RPMI8226 (cell line): ENCODE results near the gene NBPF11.
"Not testable (repeated sequence)": the region's sequence is repeated elsewhere in the genome, so short reads cannot be mapped to it uniquely, and the experiment has no call there.

Experiments
- DNase-seq: peaks from one replicate; pipeline ENCODE4 v3.0.0-alpha.2; 2015

Gene NBPF11

DNA sequence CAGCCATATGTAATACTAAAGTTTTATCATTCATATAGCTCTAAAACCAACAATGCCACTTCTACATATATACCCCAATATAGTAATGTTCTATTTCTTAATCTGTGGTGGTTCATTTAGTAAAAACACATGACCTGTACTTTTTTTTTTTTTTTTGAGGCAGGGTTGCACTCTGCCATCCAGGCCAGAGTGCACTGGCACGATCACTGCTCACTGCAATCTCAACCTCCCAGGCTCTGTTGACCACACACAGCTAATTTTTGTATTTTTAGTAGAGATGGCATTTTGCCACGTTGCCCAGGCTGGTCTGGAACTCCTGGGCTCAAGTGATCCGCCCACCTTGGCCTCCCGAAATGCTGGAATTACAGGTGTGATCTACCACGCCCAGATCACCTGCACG is 2.1 kb downstream of the NBPF11 start:
- DNase-seq, result not testable (repeated sequence)

DNA sequence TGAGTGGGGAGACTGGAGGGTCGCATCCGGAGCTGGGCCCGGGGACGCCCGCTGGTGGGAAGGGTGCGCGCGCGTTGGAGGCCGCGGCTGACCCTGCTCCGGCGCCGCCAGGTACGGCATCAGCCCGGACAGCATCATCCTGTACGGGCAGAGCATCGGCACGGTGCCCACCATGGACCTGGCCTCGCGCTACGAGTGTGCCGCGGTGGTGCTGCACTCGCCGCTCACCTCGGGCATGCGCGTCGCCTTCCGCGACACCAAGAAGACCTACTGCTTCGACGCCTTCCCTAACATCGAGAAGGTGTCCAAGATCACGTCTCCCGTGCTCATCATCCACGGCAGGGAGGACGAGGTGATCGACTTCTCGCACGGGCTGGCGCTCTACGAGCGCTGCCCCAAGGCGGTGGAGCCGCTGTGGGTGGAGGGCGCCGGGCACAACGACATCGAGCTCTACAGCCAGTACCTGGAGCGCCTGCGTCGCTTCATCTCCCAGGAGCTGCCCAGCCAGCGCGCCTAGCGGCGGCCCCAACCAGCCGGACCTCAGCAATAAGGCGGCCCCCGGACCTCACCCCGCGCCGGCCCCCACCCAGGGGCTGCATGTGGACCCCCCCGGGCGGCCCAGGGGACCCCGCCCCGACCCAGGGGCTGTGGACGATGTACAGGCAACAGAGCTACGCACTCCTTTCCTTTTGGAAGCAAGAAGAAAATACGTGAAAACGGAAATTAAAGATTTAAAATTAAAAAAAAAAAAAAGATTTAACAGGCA is 2.8 kb downstream of the NBPF11 start:
- DNase-seq, result not testable (repeated sequence)

DNA sequence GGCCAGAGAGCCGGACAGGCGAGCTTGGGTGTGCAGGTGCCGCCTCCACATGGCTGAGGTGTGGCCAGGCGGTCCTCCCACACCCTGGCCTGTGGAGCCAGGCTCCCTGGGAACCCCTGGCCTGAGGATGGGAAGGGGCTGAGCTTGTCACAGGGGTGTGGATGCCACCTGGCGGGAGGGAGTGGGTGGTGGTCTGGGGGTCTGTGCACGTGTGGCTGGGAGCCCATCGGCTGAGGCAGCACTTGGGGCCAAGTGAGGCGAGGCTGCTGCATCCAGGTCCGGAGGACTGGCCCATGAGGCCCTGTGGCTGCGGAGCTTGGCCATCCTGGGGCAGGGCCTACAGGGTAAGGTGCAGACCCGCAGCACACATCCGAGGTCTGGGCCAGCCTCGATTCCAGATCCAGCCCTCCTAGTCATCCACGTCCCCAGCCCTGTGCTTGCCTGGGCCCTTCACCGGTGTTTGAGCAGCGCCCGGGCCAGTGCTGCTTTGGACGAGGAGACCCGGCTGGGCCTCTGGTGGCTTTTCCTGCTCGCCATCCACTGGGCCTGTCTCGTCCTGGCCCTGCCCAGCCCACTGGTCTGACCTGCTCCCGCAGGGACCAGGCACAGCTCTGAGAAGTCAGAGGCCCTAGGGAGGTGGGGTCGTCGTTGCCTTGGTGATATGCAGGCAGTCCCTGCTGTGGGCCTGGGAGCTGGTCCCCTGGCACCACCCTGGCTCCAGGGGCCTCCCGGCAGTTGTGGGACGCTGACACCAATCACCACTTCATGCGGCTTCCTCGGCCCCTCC is 4.8 kb downstream of the NBPF11 start:
- DNase-seq, result not testable (repeated sequence)

DNA sequence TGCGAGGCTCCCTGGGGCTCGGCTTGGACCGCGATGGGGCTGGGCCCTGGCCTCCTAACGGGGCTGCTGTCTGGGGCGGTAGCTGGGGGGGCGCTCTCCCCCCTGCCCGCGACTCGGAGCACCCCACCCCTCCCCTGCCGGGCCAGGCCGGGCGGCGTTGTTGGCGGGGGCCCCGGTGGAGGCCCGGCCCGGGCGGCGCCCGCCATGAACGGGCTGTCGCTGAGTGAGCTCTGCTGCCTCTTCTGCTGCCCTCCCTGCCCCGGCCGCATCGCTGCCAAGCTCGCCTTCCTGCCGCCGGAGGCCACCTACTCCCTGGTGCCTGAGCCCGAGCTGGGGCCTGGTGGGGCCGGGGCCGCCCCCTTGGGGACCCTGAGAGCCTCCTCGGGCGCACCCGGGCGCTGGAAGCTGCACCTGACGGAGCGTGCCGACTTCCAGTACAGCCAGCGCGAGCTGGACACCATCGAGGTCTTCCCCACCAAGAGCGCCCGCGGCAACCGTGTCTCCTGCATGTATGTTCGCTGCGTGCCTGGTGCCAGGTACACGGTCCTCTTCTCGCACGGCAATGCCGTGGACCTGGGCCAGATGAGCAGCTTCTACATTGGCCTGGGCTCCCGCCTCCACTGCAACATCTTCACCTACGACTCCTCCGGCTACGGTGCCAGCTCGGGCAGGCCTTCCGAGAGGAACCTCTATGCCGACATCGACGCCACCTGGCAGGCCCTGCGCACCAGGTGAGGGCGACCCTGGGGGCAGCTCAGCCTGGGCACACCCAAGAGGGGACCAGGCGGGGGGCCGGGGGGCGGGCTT is 5.7 kb downstream of the NBPF11 start:
- not testable (repeated sequence) for DNase-seq

DNA sequence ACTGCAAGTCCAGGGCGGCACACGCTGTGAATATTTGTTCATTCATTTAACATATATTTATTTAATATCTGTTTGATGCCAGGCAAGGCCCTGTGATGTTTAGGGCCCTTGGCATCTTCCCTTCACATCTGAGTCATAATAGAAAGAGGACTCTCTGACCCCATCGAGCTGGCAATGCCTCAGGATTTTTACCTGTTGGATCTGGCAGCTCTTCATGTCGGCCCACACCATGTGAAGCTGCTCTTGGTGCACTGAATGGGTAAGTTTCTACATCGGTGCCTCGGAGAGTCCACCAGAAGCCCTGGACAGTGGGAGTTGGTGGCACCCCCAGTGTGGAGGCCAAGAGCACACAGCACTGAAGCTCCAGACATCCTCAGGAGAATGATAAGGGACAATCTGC is 8.9 kb downstream of the NBPF11 start:
- not testable (repeated sequence) for DNase-seq

DNA sequence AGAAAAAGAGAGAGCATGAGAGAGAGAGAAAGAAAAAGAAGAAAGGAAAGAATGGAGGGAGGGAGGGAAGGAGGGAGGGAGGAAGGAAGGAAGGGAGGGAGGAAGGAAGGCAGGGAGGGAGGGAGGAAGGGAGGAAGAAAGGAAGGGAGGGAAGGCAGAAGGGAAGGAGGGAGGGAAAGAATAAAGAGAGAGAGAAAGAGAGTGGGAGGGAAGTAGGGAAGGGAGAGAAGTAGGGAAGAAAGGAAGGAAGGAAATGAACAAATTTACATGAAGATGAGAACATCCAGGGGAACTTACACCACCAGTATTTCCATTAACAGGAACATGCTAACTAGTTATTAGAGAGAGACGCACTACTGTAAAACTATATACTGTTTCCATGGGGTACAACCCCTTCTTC is 10.1 kb downstream of the NBPF11 start:
- not testable (repeated sequence) for DNase-seq

DNA sequence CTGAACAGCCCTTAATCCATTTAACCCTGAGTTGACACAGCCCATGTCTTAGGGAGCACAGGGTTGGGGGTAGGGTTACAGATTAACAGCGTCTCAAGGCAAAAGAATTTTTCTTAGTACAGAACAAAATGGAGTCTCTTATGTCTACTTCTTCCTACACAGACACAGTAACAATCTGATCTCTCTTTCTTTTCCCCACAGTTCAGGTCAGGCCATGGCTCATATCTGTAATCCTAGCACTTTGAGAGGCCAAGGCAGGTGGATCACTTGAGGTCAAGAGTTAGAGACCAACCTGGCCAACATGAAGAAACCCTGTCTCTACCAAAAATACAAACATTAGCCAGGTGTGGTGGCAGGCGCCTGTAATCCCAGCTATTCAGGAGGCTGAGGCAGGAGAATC is 13.5 kb downstream of the NBPF11 start:
- not testable (repeated sequence) for DNase-seq

DNA sequence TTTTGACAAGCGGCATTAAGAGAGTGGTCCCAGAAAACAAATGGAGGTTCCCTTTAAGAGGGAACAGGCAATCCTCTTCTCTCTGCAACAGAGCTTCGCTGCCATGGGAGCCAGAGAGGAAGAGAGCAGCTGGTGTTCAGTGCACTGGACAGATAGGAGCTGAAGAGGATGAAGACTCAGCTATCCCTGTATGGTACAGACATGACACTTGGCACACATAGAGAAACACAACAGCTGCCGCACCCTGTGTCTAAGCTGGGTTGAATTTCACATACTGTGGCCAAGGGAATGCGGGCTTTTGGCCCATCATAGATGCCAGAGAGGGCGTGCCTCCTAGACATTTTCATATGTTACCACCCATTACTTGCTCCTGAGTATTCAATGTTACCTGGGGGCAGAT is 29.7 kb downstream of the NBPF11 start:
- not testable (repeated sequence) for DNase-seq

DNA sequence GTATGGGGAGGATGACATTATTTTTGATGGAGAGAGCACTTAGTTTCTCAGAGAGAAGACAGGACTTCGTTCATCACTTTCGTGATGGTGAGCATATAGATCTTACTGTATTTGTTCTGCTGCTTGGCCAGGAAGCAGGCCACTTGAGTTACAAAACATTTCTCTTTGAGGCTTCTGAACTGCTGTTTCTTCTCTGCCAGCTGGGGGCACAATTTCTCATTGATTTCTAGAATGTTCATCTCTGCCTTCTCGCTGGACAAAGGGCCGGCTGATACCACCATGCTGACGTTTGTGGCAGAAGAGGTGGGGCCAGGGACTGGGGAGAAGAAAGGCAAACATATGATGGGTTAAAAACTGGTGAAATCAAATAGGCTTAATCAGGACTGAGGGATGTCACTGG is 31.7 kb downstream of the NBPF11 start:
- peak; percentile 5 for DNase-seq

DNA sequence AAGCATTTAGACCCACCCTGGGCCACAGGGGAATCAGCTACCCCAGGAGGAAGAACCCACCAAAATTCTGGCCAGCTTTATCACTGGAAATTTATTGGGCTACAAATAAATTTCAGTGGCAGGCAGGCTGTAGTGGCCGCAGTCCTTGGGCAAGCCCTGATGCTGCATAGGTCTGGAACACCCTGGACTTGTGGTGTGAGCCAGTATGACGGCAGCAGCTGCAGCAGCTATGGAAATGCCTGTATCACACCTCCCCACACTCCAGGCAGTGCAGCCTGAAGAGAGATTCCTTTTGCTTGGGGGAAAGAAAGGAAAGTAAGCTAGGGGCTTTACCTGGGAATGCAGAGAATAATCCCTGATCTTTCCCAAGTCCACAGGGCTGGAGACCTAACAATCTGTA is 56.3 kb downstream of the NBPF11 start:
- DNase-seq, result not testable (repeated sequence)

DNA sequence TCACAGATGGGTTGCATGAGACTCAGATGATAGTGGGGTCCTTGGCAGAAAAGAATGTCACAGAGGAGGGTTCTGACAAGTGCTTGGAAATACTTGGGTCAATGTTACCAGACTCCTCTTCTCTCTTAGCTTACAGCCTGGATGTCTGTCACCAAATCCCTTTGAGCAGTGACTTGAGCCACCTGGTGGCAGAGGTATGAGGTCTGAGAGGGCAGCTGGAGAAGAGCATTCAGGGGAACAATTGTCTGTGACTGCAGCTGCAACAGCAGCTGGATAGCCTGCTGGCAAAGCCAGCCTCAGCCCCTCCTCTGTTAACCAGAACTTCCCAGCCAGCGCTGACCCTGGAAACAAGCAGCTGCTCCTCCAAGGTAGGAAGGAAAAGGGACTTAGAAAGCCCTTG is 65.9 kb downstream of the NBPF11 start:
- DNase-seq, result not testable (repeated sequence)

DNA sequence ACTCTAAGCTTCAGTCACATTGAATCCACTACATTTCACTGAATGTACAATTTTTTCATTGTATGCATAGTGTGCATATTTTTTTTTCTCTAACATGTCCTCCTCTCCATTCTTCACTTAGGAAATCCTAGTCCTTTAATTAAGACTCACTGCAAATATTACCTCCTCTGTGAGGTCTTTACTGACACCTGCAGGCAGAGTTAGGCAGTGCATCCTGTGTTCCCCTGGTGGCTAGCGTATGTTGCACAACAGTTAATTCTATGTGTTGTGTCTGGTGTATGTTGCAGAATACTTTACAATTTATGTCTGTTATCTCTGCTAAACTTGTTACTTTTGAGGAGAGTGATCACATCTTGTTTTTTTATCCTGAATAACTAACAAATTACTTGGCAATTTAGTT is 70.9 kb downstream of the NBPF11 start:
- DNase-seq, result not testable (repeated sequence)

DNA sequence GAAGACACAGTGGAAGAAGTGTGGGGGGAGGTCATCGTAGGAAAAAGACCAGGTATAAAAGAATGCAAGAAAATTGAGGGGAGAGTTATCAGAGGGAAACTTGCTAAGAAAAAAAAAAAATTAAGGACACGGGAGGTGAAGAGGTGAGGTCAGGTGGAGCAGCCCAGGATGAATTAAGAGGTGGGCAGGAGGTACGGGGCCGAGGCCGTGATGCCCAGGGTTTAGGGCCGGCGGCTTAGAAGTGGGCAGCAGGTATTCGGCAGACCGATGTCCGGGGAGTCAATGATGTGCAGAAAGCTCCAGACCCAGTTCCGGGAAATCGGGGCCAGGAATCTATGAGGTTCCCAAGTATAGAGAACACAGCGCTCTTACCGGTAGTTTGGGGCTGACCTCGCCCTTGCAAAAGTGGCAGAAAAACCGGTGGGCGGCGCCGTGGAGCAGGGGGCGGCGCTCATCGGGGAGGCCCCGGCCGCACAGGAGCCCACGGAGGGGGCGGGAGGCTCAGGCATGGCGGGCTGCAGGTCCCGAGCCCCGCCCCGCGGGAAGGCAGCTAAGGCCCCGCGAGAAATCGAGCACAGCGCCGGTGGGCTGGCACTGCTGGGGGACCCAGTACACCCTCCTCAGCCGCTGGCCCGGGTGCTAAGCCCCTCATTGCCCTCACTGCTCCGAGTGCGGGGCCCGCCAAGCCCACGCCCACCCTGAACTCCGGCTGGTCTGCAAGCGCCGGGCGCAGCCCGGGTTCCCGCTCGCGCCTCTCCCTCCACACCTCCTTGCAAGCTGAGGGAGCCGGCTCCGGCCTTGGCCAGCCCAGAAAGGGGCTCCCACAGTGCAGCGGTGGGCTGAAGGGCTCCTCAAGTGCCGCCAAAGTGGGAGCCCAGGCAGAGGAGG is 73.2 kb downstream of the NBPF11 start:
- DNase-seq, result not testable (repeated sequence)

DNA sequence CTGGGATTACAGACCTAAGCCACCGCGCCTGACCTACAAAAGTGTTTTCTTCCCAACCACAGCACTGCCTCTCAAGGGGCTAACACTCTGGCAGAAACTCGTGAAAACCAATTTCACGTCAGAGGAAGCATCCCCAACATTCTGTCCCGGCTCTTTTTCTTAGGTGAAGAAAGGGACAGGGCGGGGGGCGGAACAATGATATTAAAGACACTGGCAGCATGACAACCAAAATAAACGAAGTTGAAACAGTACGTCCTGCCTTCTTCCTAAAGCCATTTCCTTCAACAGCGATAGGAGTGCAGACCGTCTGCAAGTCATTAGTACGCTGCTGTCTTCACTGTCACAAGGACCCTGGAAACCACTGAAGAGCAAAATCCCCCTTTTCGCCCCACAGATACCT is 74.0 kb downstream of the NBPF11 start:
- DNase-seq, result not testable (repeated sequence)

DNA sequence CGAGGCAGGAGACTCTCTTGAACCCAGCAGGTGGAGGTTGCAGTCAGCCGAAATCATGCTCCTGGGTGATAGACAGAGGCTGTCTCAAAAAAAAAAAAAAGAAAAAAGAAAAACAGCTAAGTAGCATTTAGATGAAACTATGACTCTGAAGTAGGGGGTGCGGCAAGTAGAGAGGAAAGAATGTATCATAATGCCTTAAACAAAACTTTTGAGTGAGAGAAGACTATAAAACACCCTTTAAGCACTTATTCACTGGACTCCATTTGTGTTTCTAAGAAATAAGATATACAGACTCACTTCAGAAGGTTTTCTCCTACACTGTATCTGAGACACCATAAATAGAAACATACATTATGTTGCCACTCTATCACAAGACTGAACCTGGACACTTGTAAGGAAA is 74.6 kb downstream of the NBPF11 start:
- DNase-seq, result not testable (repeated sequence)

DNA sequence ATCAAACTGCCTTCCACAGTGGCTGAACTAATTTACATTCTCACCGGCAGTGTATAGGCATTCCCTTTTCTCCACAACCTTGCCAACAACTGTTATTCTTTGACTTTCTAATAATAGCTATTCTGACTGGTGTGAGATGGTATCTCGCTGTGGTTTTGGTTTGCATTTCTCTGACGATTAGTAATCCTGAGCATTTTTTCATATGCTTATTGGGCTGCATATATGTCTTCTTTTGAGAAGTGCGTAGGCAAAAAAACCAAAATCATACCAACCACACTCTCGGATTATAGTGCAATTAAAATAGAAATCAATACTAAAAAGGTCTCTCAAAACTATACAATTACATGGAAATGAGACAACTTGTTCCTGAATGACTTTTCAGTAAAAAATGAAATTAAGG is 78.7 kb downstream of the NBPF11 start:
- DNase-seq, result not testable (repeated sequence)

DNA sequence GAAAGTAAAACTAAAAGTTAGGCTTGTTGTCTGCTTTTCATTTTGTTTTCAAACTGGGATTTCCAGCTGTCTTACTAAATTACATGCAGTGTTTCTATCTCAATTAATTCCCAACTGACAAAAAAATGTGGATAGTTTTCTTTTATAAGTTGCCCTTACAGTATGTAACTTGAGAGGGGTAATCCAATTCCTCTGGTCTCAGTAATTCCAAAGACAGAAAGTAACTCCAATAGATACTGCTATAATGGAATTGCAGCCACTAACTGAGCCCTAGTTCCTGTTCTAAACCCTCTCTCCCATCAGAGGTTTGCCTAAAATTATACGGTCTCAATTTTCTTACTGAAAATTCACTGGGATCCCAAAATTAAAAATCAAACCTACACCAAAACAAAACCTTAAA is 83.5 kb downstream of the NBPF11 start:
- DNase-seq, result not testable (repeated sequence)

DNA sequence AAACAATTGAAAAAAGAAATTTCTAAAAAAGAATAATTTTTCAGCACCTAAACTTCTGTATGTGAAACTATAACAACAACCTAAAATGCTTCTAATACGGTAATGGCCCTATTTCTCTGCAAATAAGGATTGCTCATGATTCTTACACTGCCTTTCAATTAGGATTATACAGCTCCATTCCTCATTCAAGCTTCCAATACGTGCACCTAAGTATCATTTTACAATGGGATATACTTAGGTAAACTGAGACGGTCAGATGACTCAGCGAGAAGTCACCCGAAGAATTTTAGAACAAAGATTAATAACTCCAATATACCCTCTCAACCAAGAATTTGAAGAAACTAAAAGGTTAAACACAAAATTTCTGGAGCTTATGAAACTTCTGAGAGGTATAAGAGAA is 83.9 kb downstream of the NBPF11 start:
- not testable (repeated sequence) for DNase-seq

DNA sequence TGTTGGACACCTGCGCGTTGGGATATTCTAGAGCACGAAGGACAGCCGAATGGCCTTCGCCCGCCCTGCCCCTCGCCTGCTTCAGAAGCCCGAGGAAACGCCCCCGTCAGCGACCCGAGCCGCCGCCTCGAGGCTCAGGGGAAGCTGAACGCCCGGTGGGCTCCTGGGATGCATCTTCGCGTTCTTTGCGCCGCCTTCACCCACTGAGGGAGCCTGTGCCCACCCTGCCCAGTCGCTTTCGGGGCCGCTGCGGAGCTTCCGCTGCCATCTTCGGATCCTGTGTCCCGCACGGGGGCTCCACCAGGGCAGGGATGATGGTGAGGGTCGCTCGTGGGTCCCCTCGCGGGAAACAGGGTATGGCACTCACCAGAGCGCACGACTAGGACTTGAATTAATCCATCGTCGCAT is 91.8 kb downstream of the NBPF11 start:
- not testable (repeated sequence) for DNase-seq

DNA sequence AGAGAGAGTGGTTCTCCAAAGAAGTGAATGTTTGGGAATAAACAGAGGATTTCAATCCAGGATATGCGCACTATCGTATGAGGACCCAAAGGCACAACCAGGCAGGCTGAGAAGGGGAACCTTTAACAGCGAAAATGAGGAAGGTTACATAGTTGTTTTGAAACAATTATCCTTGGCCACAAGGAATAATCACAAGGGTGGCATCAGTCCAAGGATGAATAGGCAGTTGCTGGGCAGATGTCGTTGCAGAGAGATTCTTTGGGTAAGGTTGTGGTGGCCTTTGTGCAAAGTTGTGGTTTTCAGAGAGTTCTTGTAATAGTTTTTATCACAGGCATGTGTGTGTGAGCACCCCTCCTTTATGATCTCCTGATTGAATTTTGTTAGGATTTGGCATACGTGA is 94.7 kb downstream of the NBPF11 start:
- peak; percentile 4 for DNase-seq
